K562 (cell line): ENCODE data around the gene ST3GAL3. TPM values are rescaled to one million over a fixed set of nuclear protein-coding genes. Genes with fewer than 3 reads are reported as not detected.

Experiments
- ATAC-seq: fragments of 200-7000 bp; cut with Tn5 transposase; 3 replicates; pipeline ENCODE4 v1.9.1; 2020; ENCODE audit warnings: moderate library complexity
- BruUV-seq: library from RNA; stranded (reverse); fragments of 400-500 nt; replicated peaks from 2 replicates; lab custom pipeline; 2021; lab: Mats Ljungman, UMichigan
- CTCF ChIA-PET: fragments of 300-600 bp; formaldehyde crosslinking; extraction: SDS; loops from one replicate; lab custom pipeline; 2021; ENCODE audit warnings: low intra/inter-chr PET ratio; lab: Yijun Ruan, JAX
- POLR2A ChIA-PET: fragments of 300-600, 350-650 bp; sonication (Branson Sonifier 250); formaldehyde crosslinking; extraction: SDS; loops from one replicate; lab custom pipeline; 2021; ENCODE audit warnings: antibody characterized with exemption, inconsistent platforms; lab: Yijun Ruan, JAX
- DNase-seq, 4 experiments: peaks; one replicate each; pipeline versions ENCODE4 v3.0.0 to v3.0.0-alpha.2; 2011 to 2018; ENCODE audit warnings: low spot score in 3 of 4, mixed read lengths in 3 of 4; ENCODE audit errors: extremely low read depth in 1 of 4
- FAIRE-seq: peaks from 2 replicates; lab custom pipeline; 2011; peaks lifted over from hg19 to GRCh38; lab: Jason Lieb, UNC
- H2AFZ ChIP-seq: 2 replicates; pipeline ENCODE4 v1.6.0; 2011; ENCODE audit warnings: low read depth, low read length, control low read depth, inconsistent platforms
- H3K27ac ChIP-seq: fragments of 200-600 bp; 3 replicates; pipeline ENCODE4 v1.8.0; 2011; ENCODE audit warnings: low read depth, mild to moderate bottlenecking, control low read depth, inconsistent platforms, low read length, moderate library complexity, mixed read lengths; ENCODE audit errors: extremely low read depth
- H3K27me3 ChIP-seq, 2 experiments: fragments of 300-600 bp in 1 of 2; 2 replicates in 1 of 2; 3 replicates in 1 of 2; pipeline versions ENCODE4 v1.6.0 to v1.8.0; 2011; ENCODE audit warnings: inconsistent platforms in 2 of 2, low read length in 2 of 2, mild to moderate bottlenecking in 1 of 2, mixed read lengths in 1 of 2, moderate library complexity in 1 of 2; ENCODE audit not compliant: control insufficient read depth in 2 of 2, insufficient read depth in 2 of 2
- H3K36me3 ChIP-seq: fragments of 300-600 bp; 3 replicates; pipeline ENCODE4 v1.8.0; 2011; ENCODE audit warnings: mild to moderate bottlenecking, low read length, inconsistent platforms; ENCODE audit not compliant: control insufficient read depth, insufficient read depth
- H3K4me1 ChIP-seq, 2 experiments: fragments of 200-600 bp in 1 of 2; replicated peaks in 1 of 2; 2 replicates in 1 of 2; 3 replicates in 1 of 2; pipeline versions ENCODE4 v1.5.1 to v1.8.0; 2011; ENCODE audit warnings: inconsistent platforms in 2 of 2, low read length in 2 of 2, mild to moderate bottlenecking in 1 of 2, mixed read lengths in 1 of 2, moderate library complexity in 1 of 2; ENCODE audit not compliant: control insufficient read depth in 2 of 2, insufficient read depth in 2 of 2
- H3K4me2 ChIP-seq: 2 replicates; pipeline ENCODE4 v1.6.1; 2011; ENCODE audit warnings: low read length, control low read depth, inconsistent platforms, mixed read lengths; ENCODE audit not compliant: insufficient read depth
- H3K4me3 ChIP-seq: fragments of 200-600 bp; sonication (generic), shearing (Covaris generic); 2 replicates; pipeline ENCODE4 v1.5.1; 2016; ENCODE audit warnings: control low read depth, inconsistent platforms
- H3K79me2 ChIP-seq: fragments of 200-600 bp; 3 replicates; pipeline ENCODE4 v1.8.0; 2011; ENCODE audit warnings: low read length, inconsistent platforms; ENCODE audit not compliant: control insufficient read depth, insufficient read depth
- H3K9ac ChIP-seq, 2 experiments: 2 replicates each; pipeline versions ENCODE4 v1.6.0 to v1.6.1; 2011; ENCODE audit warnings: low read depth in 2 of 2, low read length in 2 of 2, control low read depth in 1 of 2, inconsistent platforms in 1 of 2, mild to moderate bottlenecking in 1 of 2, mixed read lengths in 1 of 2; ENCODE audit not compliant: insufficient read depth in 1 of 2
- H3K9me1 ChIP-seq: one replicate; pipeline ENCODE4 v1.6.0; 2011; ENCODE audit warnings: inconsistent platforms, mild to moderate bottlenecking, low read length, moderate library complexity; ENCODE audit not compliant: control insufficient read depth, insufficient read depth
- H3K9me3 ChIP-seq: replicated peaks from 2 replicates; pipeline ENCODE4 v1.5.1; 2011; ENCODE audit warnings: low read depth, low read length, inconsistent platforms; ENCODE audit not compliant: control insufficient read depth, insufficient read depth
- H4K20me1 ChIP-seq: replicated peaks from 2 replicates; pipeline ENCODE4 v1.6.1; 2011; ENCODE audit warnings: low read length, inconsistent platforms, mixed read lengths; ENCODE audit not compliant: control insufficient read depth, insufficient read depth
- C11orf30 ChIP-seq: fragments of 450-650 bp; IDR thresholded peaks from 2 replicates; pipeline ENCODE4 v1.6.1; 2016; ENCODE audit warnings: low read depth, mild to moderate bottlenecking
- CBFA2T3 ChIP-seq: fragments of 450-650 bp; IDR thresholded peaks from 2 replicates; pipeline ENCODE4 v1.6.1; 2017
- JUN ChIP-seq, 2 experiments: sonication (generic) in 1 of 2; formaldehyde crosslinking in 1 of 2; IDR thresholded peaks; 2 replicates each; pipeline versions ENCODE4 v1.6.1 to v1.8.0; 2012 to 2022; ENCODE audit warnings: borderline replicate concordance in 2 of 2, mild to moderate bottlenecking in 2 of 2, improper control_type of control experiment in 1 of 2, low read depth in 1 of 2, low read length in 1 of 2, missing genetic modification reagents in 1 of 2
- NCOA6 ChIP-seq: fragments of 450-650 bp; IDR thresholded peaks from 2 replicates; pipeline ENCODE4 v1.6.1; 2017; ENCODE audit warnings: mild to moderate bottlenecking
- NELFE ChIP-seq: IDR thresholded peaks from 2 replicates; pipeline ENCODE4 v1.6.1; 2011; ENCODE audit warnings: mild to moderate bottlenecking; ENCODE audit not compliant: insufficient read depth, insufficient read length
- PRDM10 ChIP-seq: fragments of 450-650 bp; IDR thresholded peaks from 2 replicates; pipeline ENCODE4 v1.6.1; 2018; ENCODE audit not compliant: partially characterized antibody
- SIN3A ChIP-seq, 2 experiments: fragments of 150-350 bp in 1 of 2; IDR thresholded peaks; 2 replicates each; pipeline ENCODE4 v1.6.1; 2011 to 2016; ENCODE audit warnings: borderline replicate concordance in 2 of 2, low read depth in 2 of 2, low read length in 2 of 2, mild to moderate bottlenecking in 2 of 2, moderate library complexity in 2 of 2; ENCODE audit not compliant: control insufficient read depth in 1 of 2
- ZBTB34 ChIP-seq: fragments of 250-450 bp; sonication (Bioruptor Pico); IDR thresholded peaks from 2 replicates; pipeline ENCODE4 v1.8.0; 2021; ENCODE audit warnings: mild to moderate bottlenecking, moderate library complexity
- ZNF140 ChIP-seq: fragments of 250-450 bp; sonication (Bioruptor Pico); IDR thresholded peaks from 2 replicates; pipeline ENCODE4 v1.8.0; 2021; ENCODE audit warnings: moderate library complexity, mild to moderate bottlenecking, inconsistent platforms
- ZNF699 ChIP-seq: fragments of 250-450 bp; sonication (Bioruptor Pico); IDR thresholded peaks from 2 replicates; pipeline ENCODE4 v1.8.0; 2021; ENCODE audit warnings: mild to moderate bottlenecking, moderate library complexity; ENCODE audit not compliant: insufficient replicate concordance
- ZNF77 ChIP-seq: fragments of 250-450 bp; sonication (Bioruptor Pico); IDR thresholded peaks from 2 replicates; pipeline ENCODE4 v1.5.0; 2020
- WGBS: fragments of 100-300 bp; shearing (Covaris generic); methylation state at CpG from one replicate; pipeline ENCODE4 v1.1.6; 2016; ENCODE audit warnings: low coverage, mixed read lengths; ENCODE audit not compliant: insufficient coverage; ENCODE audit errors: missing lambda C conversion rate; 5-methylcytosine and 5-hydroxymethylcytosine counted together
- in situ Hi-C: fragments of 300-500 bp; cut with MboI; formaldehyde crosslinking; loops from 4 replicates; pipeline ENCODE4 v1.15.0; 2018; ENCODE audit warnings: inconsistent platforms, mixed read lengths
- intact Hi-C: fragments of 100-400 bp; cut with micrococcal nuclease; formaldehyde crosslinking; loops from 2 replicates; pipeline ENCODE4 v1.14.2; 2022
- polyA plus RNA-seq, 8 experiments: library from polyadenylated mRNA; depleted of rRNA in 4 of 8; stranded (reverse) in 5 of 8; unstranded in 3 of 8; fragments of >200 nt; fragmentation: Nextera tagmentation in 2 of 8; fragmentation: Illumina TruSeq in 1 of 8; extraction: Ambion mirVana in 2 of 8; extraction: Trizol in 1 of 8; gene quantifications; 2 replicates each; pipeline versions ENCODE4 v1.2.1 to v1.2.3, GENCODE V29; 2011 to 2014; ENCODE audit warnings: inconsistent platforms in 1 of 8, missing spikeins in 1 of 8
- total RNA-seq, 7 experiments: library from RNA; depleted of rRNA in 6 of 7; stranded (reverse); fragments of >200 nt in 6 of 7; fragmentation: Illumina TruSeq in 2 of 7; extraction: Trizol in 2 of 7; gene quantifications; 2 replicates each; pipeline versions ENCODE4 v1.2.1 to v1.2.3, GENCODE V29; 2011 to 2021; ENCODE audit warnings: low replicate concordance in 1 of 7
- TF ChIP-seq, protein P1 (sequence below): sonication (generic); formaldehyde crosslinking; IDR thresholded peaks from 2 replicates; pipeline ENCODE4 v1.8.0; 2022; ENCODE audit warnings: mild to moderate bottlenecking, missing genetic modification reagents
- TF ChIP-seq, protein P2 (sequence below): fragments of 450-650 bp; formaldehyde crosslinking; IDR thresholded peaks from 2 replicates; pipeline ENCODE4 v1.4.0; 2020; ENCODE audit warnings: mild to moderate bottlenecking, moderate library complexity

The ST3GAL3 gene
- total and polyA plus RNA-seq, 9 of the 15 experiments (the other 6 are each of a cell fraction or from before 2014, with no cell fraction given) = 1.2 to 18.9 (median 11.0) TPM

- TF ChIP-seq ZBTB34 (CRISPR knock-in tag) = no peak
- no peak for TF ChIP-seq C11orf30
- no peak for TF ChIP-seq NCOA6
- TF ChIP-seq CBFA2T3 = peak; percentile 39
- no peak for TF ChIP-seq ZNF140 (CRISPR knock-in tag)
- TF ChIP-seq, protein P1, sequence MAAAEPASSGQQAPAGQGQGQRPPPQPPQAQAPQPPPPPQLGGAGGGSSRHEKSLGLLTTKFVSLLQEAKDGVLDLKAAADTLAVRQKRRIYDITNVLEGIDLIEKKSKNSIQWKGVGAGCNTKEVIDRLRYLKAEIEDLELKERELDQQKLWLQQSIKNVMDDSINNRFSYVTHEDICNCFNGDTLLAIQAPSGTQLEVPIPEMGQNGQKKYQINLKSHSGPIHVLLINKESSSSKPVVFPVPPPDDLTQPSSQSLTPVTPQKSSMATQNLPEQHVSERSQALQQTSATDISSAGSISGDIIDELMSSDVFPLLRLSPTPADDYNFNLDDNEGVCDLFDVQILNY (CRISPR knock-in tag) = no peak
- no peak for TF ChIP-seq ZNF77 (CRISPR knock-in tag)
Measured at GRCh38 chr1:43819357-43819756, 112.0 kb downstream of the ST3GAL3 start (continued).

DNA sequence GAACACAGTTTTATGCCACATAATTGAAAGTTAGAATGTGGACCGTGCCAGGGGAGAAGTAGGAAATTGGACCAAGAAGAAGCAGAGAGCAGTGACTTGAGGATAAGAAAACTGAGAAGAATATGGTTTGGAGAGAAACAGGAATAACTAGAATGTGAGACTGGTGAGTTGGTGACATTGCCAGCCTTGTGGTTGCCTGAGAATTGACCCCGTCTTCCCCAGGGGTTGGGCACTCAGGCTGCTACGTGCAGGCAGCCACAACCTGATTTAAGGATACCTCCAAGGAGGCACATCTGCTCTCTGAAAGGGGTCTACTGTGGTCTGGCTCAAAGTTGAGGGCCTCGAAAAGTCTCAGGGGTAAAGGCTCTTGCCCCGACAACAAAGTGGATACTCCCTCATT is 114.1 kb downstream of the ST3GAL3 start:
- H3K27ac ChIP-seq = no peak overlapping the region
- no peak overlapping the region for H2AFZ ChIP-seq
- ChIA-PET POLR2A (no interaction called here), CTCF (interaction anchor here (0.6 kb wide), 1 partner anchor 9 kb away, joined by 3 read pairs; no protein-coding TSS in a partner anchor)
- ATAC-seq = no peak
- FAIRE-seq = peak; percentile 37
- no peaks in the 10 kb centered on the region for H3K4me1 ChIP-seq
- in situ Hi-C loops = no loop called here
- no peaks in the 10 kb centered on the region for H3K27me3 ChIP-seq
- 80% methylated on average over 5 of the region's 5 CpGs for WGBS
- BruUV-seq = no TSS peak
- H4K20me1 ChIP-seq = no peaks in the 10 kb centered on the region
- no peaks in the 10 kb centered on the region for H3K79me2 ChIP-seq
- H3K9ac ChIP-seq = no peak overlapping the region
- no peak for DNase-seq
- peaks cover 5% of the 10 kb centered on the region for H3K9me3 ChIP-seq
- intact Hi-C loops = no loop called here
- peaks cover 8% of the 10 kb centered on the region; the same call in 1 of the 3 replicates for H3K36me3 ChIP-seq
- no peak overlapping the region for H3K4me2 ChIP-seq
- H3K9me1 ChIP-seq = no peaks in the 10 kb centered on the region
- H3K4me3 ChIP-seq = no peak overlapping the region
- TF ChIP-seq NELFE = no peak
- TF ChIP-seq, protein P2, sequence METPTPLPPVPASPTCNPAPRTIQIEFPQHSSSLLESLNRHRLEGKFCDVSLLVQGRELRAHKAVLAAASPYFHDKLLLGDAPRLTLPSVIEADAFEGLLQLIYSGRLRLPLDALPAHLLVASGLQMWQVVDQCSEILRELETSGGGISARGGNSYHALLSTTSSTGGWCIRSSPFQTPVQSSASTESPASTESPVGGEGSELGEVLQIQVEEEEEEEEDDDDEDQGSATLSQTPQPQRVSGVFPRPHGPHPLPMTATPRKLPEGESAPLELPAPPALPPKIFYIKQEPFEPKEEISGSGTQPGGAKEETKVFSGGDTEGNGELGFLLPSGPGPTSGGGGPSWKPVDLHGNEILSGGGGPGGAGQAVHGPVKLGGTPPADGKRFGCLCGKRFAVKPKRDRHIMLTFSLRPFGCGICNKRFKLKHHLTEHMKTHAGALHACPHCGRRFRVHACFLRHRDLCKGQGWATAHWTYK = no peak
- TF ChIP-seq PRDM10 = no peak
- TF ChIP-seq ZNF699 = no peak
- no peak for TF ChIP-seq SIN3A (IDR thresholded peaks at IDR 0.05; ENCODE audit: borderline replicate concordance in 2 of 2, control insufficient read depth in 1 of 2, low read depth in 2 of 2, low read length in 2 of 2)
- no peak for TF ChIP-seq JUN (IDR thresholded peaks at IDR 0.05; ENCODE audit: borderline replicate concordance, low read depth, low read length)
- no peak for TF ChIP-seq JUN (CRISPR knock-in tag; IDR thresholded peaks at IDR 0.05; ENCODE audit: borderline replicate concordance)
